OCI-LY7 (cell line): ENCODE data around the gene BUB3. TPM values are rescaled to one million over a fixed set of nuclear protein-coding genes. Genes with fewer than 3 reads are reported as not detected.

Source experiments
- BruUV-seq: library from RNA; stranded (reverse); fragments of 400-500 nt; replicated peaks from 2 replicates; lab custom pipeline; 2021; lab: Mats Ljungman, UMichigan
- CTCF ChIA-PET: fragments of 300-600 bp; sonication (Branson Sonifier 250); formaldehyde crosslinking; loops from one replicate; lab custom pipeline; 2022; ENCODE audit warnings: antibody characterized with exemption; ENCODE audit not compliant: unreplicated experiment; lab: Charles Lee
- POLR2A ChIA-PET: fragments of 300-600 bp; sonication (Branson Sonifier 250); formaldehyde crosslinking; loops from one replicate; lab custom pipeline; 2022; ENCODE audit warnings: antibody characterized with exemption; lab: Charles Lee
- DNase-seq: peaks from one replicate; pipeline ENCODE4 v3.0.0-alpha.2; 2015; ENCODE audit warnings: low spot score
- H2AFZ ChIP-seq: fragments of 200-600 bp; sonication (generic), shearing (Covaris generic); 2 replicates; pipeline ENCODE4 v1.6.1; 2014; ENCODE audit warnings: mild to moderate bottlenecking, antibody characterized with exemption, low read length, moderate library complexity
- H3K27ac ChIP-seq: fragments of 200-600 bp; sonication (generic); 2 replicates; pipeline ENCODE4 v1.5.1; 2014; ENCODE audit warnings: mixed run types, low read depth, mild to moderate bottlenecking, moderate library complexity, low read length, inconsistent platforms; ENCODE audit not compliant: poor library complexity, severe bottlenecking
- H3K36me3 ChIP-seq: fragments of 200-600 bp; sonication (generic); 2 replicates; pipeline ENCODE4 v1.6.1; 2014; ENCODE audit warnings: mild to moderate bottlenecking, antibody characterized with exemption, low read length, moderate library complexity, mixed read lengths; ENCODE audit not compliant: insufficient read depth
- H3K4me1 ChIP-seq: fragments of 200-600 bp; sonication (generic); 2 replicates; pipeline ENCODE4 v1.5.1; 2014; ENCODE audit warnings: mild to moderate bottlenecking, low read length; ENCODE audit not compliant: insufficient read depth, poor library complexity, severe bottlenecking
- H3K4me2 ChIP-seq: fragments of 200-600 bp; sonication (generic); 2 replicates; pipeline ENCODE4 v1.6.1; 2014; ENCODE audit warnings: mild to moderate bottlenecking, low read length
- H3K4me3 ChIP-seq: fragments of 200-600 bp; sonication (generic); 2 replicates; pipeline ENCODE4 v1.5.1; 2014; ENCODE audit warnings: mild to moderate bottlenecking, low read depth, low read length; ENCODE audit not compliant: poor library complexity, severe bottlenecking
- H3K79me2 ChIP-seq: fragments of 200-600 bp; sonication (generic); 2 replicates; pipeline ENCODE4 v1.6.1; 2016; ENCODE audit warnings: low read depth, mild to moderate bottlenecking, low read length, moderate library complexity, mixed read lengths; ENCODE audit not compliant: insufficient read depth
- H3K9me2 ChIP-seq: fragments of 200-600 bp; sonication (generic); 2 replicates; pipeline ENCODE4 v1.6.1; 2016; ENCODE audit warnings: mild to moderate bottlenecking, low read length, mixed read lengths; ENCODE audit not compliant: insufficient read depth
- H3K9me3 ChIP-seq: fragments of 200-600 bp; sonication (generic); 2 replicates; pipeline ENCODE4 v1.6.1; 2014; ENCODE audit warnings: mild to moderate bottlenecking, mixed run types, low read length, mixed read lengths
- H4K20me1 ChIP-seq: fragments of 200-600 bp; sonication (generic); 2 replicates; pipeline ENCODE4 v1.6.1; 2014; ENCODE audit warnings: mild to moderate bottlenecking, antibody characterized with exemption, low read length, moderate library complexity, mixed read lengths; ENCODE audit not compliant: insufficient read depth
- EZH2phosphoT487 ChIP-seq: fragments of 200-600 bp; sonication (generic); IDR thresholded peaks from 2 replicates; pipeline ENCODE4 v1.6.1; 2018; ENCODE audit warnings: low read depth, borderline replicate concordance, mild to moderate bottlenecking, mixed run types, antibody characterized with exemption, low read length, moderate library complexity, mixed read lengths
- intact Hi-C: fragments of 100-400 bp; cut with micrococcal nuclease; formaldehyde crosslinking; loops from one replicate; pipeline ENCODE4 v1.10.0; 2022; ENCODE audit not compliant: unreplicated experiment
- total RNA-seq, 2 experiments: library from RNA; depleted of rRNA in 1 of 2; stranded (reverse); fragments of >200 nt in 1 of 2; shearing (Covaris generic) in 1 of 2; gene quantifications; 2 replicates each; pipeline ENCODE4 v1.2.3, GENCODE V29; 2014 to 2022
- TF ChIP-seq, protein P1 (sequence below): fragments of 200-600 bp; sonication (generic); conservative IDR thresholded peaks from 2 replicates; pipeline ENCODE4 v1.5.1; 2014; ENCODE audit warnings: mild to moderate bottlenecking, antibody characterized with exemption, low read length, moderate library complexity, mixed read lengths

Gene BUB3
- total RNA-seq, 2 experiments from 2014 or later, result 312 to 526 TPM

DNA sequence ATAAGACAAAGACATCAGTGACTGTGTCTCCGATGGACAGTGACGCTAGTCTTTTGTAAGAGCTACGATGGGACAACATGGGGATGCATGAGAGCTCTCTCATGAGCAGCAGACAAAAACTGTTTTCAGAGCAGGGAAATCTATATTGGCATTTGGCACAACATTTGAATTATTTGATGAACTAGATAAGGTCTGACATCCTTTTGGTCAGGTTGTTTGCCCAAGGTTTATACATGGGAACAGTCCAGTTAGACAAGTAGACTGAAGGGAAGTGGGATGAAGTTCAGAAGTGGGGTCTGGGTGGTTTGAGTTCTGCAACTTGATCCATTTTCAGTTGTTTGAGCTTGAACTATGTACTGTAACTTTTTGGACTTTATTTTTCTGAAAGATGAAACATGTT lies 50.8 kb downstream of the BUB3 start:
- no peak overlapping the region for H3K4me3 ChIP-seq
- no TSS peak for BruUV-seq
- H3K4me1 ChIP-seq, result no peaks in the 10 kb centered on the region
- H3K9me3 ChIP-seq, result peaks cover 8% of the 10 kb centered on the region
- H3K9me2 ChIP-seq, result no peaks in the 10 kb centered on the region
- H3K4me2 ChIP-seq, result no peak overlapping the region
- no peak overlapping the region for H2AFZ ChIP-seq
- DNase-seq, result no peak
- no peak overlapping the region for H3K27ac ChIP-seq
- ChIA-PET POLR2A (no interaction called here), CTCF (no interaction called here)
- H3K36me3 ChIP-seq, result no peaks in the 10 kb centered on the region
- intact Hi-C loops, result no loop called here
- TF ChIP-seq, protein P1, sequence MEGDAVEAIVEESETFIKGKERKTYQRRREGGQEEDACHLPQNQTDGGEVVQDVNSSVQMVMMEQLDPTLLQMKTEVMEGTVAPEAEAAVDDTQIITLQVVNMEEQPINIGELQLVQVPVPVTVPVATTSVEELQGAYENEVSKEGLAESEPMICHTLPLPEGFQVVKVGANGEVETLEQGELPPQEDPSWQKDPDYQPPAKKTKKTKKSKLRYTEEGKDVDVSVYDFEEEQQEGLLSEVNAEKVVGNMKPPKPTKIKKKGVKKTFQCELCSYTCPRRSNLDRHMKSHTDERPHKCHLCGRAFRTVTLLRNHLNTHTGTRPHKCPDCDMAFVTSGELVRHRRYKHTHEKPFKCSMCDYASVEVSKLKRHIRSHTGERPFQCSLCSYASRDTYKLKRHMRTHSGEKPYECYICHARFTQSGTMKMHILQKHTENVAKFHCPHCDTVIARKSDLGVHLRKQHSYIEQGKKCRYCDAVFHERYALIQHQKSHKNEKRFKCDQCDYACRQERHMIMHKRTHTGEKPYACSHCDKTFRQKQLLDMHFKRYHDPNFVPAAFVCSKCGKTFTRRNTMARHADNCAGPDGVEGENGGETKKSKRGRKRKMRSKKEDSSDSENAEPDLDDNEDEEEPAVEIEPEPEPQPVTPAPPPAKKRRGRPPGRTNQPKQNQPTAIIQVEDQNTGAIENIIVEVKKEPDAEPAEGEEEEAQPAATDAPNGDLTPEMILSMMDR, result no peak
- TF ChIP-seq EZH2phosphoT487, result no peak
- no peaks in the 10 kb centered on the region for H3K79me2 ChIP-seq
- no peaks in the 10 kb centered on the region for H4K20me1 ChIP-seq

DNA sequence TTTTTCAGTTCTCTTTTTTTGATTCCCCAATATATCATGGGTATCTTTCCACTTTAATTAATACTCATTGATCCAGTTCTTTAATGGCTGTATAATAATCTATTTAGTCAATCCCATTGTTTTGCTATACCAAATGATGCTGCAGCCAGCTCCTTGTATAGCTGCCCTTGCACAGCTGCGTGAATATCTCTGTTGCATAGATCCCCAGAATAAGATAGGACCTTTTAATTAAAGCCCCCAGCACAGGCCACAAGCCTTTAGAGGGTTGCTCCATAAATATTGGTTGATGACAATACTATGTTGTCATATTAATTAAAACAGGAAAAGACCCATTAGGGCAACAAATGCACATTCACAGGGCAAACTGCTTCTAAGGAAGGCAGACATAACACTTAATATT lies 57.9 kb downstream of the BUB3 start:
- Histone ChIP-seq H3K4me3 (no peak overlapping the region), H3K9me2 (no peaks in the 10 kb centered on the region), H4K20me1 (no peaks in the 10 kb centered on the region), H2AFZ (no peak overlapping the region), H3K36me3 (no peaks in the 10 kb centered on the region), H3K4me2 (no peak overlapping the region), H3K27ac (no peak overlapping the region), H3K9me3 (peaks cover 20% of the 10 kb centered on the region), H3K4me1 (no peaks in the 10 kb centered on the region), H3K79me2 (no peaks in the 10 kb centered on the region)
- intact Hi-C loops, result no loop called here
- ChIA-PET CTCF (no interaction called here), POLR2A (interaction anchor here (0.6 to 1.5 kb wide), 2 partner anchors 27 to 1604 kb away, joined by 4 to 5 read pairs; no protein-coding TSS in a partner anchor)
- BruUV-seq, result no TSS peak
- TF ChIP-seq EZH2phosphoT487, result no peak
- TF ChIP-seq, protein P1, result no peak
- no peak for DNase-seq

DNA sequence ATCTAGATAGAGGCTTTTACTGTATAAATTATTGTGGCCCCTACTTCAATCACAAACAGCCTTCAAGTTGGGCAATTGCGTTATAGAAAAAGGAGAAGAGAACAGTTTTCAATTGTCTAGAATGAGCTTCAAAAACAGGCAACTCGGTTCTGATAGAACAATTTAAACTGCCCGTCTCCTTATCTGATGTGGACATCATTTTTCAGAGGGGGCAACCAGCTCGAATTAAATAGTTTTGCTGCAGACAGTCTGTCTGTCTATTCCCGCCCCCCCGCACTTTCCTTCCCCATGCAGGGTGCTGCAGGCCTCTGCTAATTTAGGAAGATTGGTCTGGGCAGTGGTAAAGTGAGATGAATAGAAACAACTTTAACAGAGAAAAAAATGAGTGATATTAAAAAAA lies 58.4 kb downstream of the BUB3 start:
- no peaks in the 10 kb centered on the region for H3K4me1 ChIP-seq
- H3K4me3 ChIP-seq, result no peak overlapping the region
- POLR2A ChIA-PET, result interaction anchor here (0.7 kb wide), 1 partner anchor 199 kb away, joined by 4 read pairs; no protein-coding TSS in a partner anchor
- H3K4me2 ChIP-seq, result no peak overlapping the region
- CTCF ChIA-PET, result no interaction called here
- DNase-seq, result no peak
- no peaks in the 10 kb centered on the region for H4K20me1 ChIP-seq
- intact Hi-C loops, result no loop called here
- TF ChIP-seq EZH2phosphoT487, result no peak
- TF ChIP-seq, protein P1, result no peak
- H3K9me3 ChIP-seq, result peaks cover 19% of the 10 kb centered on the region
- H2AFZ ChIP-seq, result no peak overlapping the region
- no TSS peak for BruUV-seq
- no peaks in the 10 kb centered on the region for H3K9me2 ChIP-seq
- H3K36me3 ChIP-seq, result no peaks in the 10 kb centered on the region
- H3K27ac ChIP-seq, result no peak overlapping the region
- H3K79me2 ChIP-seq, result no peaks in the 10 kb centered on the region
